GM18511 (cell line): ENCODE results near the gene ADAMTS9.

Experiments
- ATAC-seq: cut with Tn5 transposase; IDR thresholded peaks from one replicate; pipeline ENCODE4 v1.9.1; 2021; ENCODE audit warnings: mild to moderate bottlenecking, moderate library complexity; ENCODE audit not compliant: unreplicated experiment

The ADAMTS9 gene

DNA sequence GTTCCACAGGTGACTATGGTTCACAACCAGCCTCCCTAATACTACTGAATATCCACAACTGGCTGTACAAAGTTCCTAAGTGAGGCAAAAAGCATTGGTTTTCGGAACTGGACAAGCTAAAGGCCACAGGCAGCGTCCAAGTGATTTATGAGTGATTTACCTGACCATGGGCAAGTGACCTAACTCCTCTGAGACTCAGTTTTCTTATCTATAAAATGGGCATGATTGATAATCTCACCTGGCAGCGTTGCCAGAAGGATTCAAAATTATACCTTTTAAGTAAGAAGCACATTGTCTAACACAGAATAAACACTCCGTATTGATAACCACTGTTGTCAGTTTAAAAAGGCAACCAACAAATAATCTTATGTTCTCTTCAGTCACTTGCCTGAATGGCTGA, 29.8 kb downstream of the ADAMTS9 start:
- no peak for ATAC-seq

DNA sequence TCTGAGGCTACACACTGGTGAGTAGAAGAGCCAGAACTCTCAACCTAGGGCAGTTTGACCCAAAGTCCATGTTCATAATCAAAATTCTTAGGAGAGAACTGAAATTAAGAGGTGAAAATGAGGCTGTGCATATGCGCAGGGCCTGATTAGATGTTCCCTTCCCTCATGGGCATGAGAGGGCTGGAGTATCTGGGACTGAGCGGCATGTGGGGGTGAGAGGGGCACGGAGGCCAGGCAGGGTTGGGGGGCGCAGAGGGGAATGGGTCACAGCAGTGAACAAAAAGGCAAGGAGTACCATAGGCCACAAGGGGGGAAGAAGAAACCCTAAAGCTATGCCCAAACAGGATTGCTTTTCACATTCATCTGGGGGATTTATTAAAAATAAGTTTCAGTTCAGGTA, 31.3 kb downstream of the ADAMTS9 start:
- ATAC-seq, result no peak

DNA sequence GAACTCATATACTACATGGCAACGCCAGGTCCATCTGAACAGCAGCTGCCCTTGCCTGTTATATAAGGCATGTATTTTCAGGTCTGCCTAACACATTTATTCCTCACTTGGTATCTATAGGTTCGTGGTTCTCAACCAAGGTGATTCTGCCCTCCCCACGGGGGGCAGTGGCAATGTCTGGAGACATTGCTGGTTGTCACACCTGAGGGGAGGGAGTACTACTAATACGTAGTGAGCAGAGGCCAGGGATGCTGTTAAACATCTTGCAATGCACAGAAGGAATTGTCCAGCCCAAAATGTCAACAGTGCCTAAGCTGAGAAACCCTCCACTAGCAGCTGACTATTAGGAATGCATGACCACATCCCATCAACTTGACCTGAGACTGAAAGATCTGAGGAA, 32.6 kb downstream of the ADAMTS9 start:
- ATAC-seq, result no peak

DNA sequence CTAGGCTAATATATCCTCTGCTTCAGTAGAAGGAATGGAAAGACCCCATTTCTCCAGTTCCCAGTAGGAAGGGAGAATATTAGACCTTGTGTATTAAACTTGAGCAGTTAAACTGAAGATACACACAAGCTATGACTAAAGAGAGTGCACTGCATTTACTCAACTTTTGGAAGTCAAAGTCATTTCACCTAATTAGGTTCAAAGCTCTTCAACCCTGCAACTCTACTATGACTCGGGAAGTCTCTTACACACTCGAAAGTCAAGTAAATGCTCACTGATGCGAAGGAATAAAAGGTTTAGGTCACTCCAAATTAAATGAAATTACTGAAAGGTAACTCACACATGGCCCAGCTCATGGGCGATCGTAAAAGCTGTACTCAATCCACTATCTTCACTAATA, 33.8 kb downstream of the ADAMTS9 start:
- ATAC-seq, result no peak

DNA sequence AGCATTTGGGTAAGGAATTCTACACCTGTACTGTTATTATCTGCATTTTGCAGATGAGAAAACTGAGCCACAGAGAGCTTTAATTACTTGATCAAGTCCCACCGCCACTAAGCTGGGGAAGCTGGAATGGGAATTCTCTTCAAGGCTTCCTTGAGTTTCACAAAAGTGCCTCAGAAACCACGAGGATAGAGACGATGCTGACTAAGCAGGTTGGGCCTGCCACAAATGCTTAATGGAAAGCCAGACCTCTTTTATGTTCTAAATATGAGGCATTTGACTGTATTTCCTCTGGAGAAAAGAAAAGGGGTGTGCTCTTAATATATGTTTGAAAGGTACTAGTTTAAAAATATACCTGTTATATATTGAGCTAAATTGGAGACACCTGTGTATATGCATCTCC, 34.7 kb downstream of the ADAMTS9 start:
- ATAC-seq, result no peak

DNA sequence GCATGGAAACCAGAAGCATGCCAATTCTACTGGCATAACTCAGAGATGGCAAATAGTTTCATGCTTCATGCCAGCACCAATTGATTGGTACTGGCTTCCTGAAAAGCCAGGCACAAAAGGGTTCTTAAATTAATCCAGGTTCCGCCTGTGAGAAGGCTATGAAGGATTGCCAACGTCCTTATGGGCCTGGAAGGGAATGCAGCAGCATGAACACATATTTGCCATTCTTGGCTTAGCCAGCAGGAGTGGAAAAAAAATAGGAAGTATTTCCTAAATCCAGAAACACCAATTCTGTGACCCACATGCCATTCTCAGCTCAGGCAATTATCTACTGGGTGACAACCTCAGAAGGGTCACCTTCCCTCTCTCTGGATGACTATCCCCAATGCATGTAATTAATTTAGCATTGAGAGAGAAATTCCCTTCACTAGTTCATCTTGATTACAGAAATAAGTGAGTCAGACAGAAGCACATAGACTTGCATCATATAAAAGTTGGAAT, 36.0 kb downstream of the ADAMTS9 start:
- ATAC-seq, result no peak

DNA sequence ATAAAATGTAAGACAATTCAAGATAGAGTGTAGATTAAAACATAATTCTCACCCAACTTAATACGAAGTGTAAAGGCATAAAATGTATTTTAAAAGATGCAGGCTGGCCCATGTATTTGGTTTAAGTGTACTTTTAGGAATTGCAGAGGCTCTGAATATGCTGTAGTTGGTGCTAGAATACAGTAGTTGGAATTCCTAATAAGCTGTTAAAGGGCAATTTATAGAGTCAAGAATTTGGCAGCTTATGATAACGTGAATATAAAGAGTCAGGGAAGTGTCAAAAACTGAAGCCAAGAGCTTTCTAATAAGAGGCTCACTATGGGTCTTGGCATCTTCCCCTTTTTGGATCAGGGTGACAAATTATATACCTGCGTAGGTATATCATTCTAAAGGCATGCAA, 36.5 kb downstream of the ADAMTS9 start:
- no peak for ATAC-seq

DNA sequence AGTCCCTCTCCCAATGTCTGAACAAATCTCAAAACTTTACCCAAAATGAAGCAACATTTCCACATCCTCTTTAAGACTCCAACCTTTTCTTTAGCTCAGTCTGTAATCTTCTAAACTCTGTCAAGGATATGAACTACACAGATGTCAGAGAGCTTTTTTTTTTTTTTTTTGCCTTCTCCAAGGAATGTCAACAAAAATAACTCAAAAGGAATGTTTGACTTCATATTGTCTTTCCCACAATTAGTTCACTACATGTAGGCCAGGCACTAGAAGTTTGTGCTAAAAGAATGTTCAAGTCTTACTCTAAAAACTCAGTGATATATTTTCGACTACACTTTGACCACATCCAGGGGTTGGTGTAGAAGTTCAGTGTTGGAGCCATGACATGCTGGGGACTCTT, 37.1 kb downstream of the ADAMTS9 start:
- ATAC-seq, result no peak

DNA sequence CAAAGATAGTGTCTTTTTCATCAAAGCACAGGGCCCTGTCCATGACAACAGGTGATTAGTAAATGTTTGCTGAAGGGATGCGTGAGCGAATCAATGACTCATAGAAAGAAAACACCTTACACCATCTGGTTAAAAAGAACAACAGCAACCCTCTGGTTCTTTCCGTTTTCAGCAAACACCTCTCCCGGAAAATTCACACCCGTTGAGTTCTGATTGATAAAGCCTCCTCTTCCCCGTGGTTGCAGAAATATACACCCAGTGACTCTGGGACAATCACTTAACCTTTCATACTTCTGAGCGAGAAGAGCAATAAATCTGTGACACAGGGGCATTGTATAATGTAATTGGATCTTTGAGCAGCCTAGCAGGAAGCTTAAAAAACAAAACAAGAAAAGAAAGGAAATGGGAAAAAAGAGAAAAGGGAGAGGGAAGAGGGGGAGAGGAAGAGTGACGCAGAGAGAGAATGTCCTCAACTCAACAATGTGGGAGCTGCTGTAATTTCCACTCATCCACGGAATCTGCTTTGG, 37.6 kb downstream of the ADAMTS9 start:
- ATAC-seq, result no peak

DNA sequence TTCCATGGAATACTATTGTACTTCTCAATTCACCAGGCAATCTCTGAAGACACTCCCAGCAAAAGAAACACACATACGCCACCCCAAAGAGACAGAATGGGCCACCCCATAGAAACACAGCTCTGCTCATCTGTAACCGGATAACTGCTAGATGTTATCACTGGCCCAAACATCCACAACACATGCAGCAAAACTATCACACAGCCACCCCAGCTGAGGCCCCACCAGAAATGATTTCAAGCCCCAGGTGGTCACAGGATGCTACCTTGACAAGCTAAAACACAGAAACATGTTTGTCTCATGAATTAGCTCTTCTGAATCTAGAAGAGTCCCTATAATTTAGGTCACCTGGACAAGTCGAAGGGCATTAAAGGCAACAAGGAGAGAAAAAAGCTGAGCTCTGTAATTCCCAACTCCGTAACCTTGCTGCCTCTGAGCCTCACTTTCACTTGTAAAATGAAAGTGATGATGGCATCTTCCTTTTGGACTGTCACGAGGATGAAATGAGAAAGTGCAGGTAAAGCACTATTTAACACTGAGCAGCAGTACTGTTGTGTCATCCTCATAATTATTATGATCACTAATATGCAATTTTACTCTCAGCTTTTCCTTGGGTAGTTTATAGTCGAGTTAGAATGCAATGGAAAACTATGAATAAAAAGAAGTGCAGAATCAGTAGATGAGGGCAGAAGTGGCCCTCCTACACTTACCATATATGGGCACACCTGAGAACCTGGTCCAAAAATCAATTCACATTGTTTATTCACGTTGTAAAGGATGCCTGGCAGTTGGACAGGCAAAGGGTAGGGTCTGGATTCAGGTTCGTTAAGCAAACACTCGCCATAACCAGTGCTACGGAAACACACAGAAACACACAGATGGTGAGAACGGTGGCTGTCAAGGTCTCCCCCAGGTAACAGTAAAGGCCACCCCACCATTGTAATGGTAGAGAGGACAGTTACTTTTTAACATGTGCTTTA, 38.6 kb downstream of the ADAMTS9 start:
- no peak for ATAC-seq

DNA sequence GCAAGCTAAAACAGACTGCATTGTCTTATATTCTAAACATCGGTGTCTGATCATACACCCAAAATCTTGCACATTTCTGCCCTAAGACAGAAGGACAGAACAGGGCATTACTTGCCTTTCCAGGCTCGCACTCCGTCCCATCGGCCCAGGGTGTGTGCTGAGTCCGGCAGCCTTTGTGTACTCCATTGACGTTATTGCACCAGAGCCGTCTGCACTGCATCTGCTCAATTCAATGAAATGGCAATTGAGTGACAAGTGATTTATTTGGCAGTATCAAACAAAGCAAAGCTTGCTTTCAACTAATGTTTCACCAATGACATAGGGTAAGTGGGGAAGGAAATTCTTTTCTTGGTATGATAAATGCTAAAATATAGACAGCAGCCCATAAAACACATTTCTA, 40.0 kb downstream of the ADAMTS9 start:
- no peak for ATAC-seq

DNA sequence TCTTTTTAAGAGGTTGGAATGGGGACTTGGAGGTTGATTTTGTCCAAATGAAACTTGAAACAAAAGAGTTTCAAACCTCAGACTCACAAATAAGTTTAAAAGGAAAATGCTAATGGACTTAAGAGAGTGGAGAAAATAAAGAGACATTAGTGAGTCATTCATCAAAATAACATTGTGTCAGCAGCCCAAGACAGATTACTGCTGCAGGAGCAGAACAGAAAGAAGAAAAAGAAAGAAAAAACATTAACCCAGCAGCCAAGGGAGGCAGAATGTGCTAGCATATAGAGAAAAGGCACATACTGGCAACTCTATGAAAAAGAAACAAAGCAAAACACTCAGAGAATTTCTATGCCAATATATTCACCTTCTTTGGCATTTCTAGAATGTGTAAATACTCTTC, 42.6 kb downstream of the ADAMTS9 start:
- no peak for ATAC-seq

DNA sequence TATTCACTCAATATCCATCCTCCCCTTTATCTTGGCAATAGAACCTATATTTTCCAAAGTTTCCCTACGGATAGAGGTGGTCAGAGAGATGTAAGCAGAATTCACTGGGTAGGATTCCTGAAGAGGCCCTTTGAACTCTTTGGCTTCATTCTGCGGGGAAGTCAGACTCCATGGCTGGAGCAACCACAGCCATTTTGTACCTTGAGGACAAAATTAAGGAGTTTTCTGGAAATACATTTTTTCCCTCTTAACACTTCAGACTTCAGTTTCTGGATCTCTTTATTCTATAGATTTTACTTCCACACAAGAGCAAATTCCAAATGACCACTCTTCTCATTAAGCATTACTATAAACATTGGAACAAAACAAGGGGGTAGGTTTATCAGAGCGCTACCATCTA, 43.3 kb downstream of the ADAMTS9 start:
- ATAC-seq, result no peak

DNA sequence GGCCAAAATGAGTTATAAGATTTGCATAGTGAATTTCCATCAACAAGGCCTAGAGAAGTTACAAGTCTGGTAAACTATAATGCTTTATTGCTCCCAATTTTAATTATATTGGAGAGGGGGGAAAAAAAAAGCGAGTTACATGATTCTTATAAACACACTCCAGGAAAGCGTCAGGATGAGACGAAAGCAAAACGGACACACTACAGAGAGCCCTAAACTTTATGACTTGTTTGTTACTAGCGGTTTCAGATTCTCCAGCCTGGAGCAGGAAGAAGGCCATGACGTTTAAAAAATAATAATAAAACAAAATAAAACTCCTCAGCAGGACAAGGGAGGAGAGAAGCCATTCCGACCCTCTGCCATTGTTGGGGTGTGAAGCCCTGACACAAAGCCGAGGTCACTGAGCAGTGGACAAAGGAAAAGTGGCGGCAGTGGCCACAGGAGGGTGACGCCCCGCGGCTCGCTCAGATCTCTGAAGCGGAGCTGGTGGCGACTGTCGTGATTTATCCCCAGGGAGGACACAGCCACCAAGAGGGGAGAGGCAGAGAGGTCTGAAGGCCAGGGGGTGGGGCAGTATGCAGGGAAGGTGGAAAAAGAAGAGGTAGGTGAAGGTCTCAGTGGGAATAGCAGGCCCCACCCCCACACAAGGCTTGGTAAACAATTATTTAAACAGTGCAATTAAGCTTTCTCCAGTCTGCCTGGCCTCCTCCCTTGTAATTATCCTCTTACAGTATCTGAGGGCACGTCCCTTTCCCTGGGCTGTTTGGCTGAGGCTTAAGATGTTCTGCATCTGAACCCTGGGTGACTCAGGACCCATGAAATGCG, 45.3 kb downstream of the ADAMTS9 start:
- no peak for ATAC-seq

DNA sequence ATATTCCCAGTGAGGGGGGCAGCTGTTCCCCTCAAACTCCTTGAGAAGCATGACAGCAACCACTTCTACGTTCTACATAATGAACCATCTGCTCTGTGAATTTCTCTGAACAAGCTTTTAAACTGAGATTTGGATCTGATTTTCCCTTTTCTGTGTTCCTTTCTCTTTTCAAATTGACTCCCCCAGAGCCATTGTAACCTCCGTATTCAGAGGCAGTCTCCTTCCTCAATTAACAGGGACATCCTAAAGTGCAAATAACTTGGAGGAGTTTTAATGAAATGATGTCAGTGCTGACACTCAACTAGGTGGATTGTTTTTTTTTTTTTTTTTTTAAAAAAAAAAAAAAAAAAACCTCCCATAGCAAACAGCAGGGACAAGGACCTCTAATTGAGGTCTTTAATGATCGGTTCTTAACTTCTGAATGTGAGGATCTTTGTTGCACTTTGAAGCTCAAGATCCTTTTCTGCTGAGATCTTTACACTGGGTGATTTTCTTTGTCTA, 48.8 kb downstream of the ADAMTS9 start:
- ATAC-seq, result no peak

DNA sequence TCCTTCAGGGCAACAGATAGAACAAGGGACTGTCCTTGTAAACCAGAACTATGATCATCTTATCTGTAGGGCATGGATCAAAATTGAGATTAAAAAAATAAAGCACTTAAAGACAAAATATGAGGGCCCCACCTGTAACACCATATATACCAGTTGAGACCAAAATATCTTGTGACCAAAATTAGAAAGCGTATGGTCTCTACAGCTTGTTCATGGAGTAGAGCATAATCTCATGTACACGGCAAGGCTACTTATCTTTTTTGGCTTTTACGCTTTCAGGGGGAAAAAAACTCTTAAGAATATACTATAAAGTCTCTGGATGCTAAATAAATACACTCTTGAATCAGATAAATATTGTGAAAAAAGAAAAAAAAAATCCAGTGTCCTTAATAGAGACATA, 49.3 kb downstream of the ADAMTS9 start:
- no peak for ATAC-seq

DNA sequence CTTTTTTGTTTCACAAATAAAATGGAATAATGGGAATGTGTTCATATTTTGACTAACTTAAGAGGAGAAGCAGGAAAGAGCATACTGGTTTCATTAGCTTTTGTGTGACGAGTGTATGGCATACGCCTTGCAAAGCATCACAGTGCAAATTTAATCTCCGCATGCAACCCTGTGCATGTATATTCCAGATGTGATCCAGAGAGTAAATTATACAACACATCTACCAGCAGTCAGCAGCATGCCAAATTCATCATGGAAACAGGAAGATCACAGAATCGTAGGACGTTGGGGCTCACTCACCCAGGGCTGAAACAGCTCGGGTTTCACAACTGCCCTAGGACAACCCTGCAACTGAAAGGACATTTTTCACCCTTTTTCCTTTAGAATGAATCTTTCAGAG, 53.4 kb downstream of the ADAMTS9 start:
- ATAC-seq, result no peak

DNA sequence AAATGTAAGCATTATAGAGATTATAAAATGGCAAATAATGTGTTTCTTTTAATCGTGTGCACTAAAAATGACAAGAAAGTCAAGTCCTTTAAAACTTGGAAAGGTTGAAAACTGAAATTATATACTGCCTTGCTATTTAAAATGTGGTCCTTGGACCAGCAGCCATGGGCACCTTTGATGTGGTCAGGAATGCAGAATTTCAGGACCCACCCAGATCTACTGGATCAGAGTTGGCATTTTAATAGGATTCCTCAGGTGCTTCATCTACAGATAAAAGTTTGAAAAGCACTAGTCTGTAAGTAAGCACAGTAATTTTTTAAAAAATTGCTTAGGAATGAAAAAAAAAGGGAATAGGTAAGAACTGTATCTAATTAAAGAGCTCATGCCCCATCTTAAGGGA, 55.8 kb downstream of the ADAMTS9 start:
- no peak for ATAC-seq

DNA sequence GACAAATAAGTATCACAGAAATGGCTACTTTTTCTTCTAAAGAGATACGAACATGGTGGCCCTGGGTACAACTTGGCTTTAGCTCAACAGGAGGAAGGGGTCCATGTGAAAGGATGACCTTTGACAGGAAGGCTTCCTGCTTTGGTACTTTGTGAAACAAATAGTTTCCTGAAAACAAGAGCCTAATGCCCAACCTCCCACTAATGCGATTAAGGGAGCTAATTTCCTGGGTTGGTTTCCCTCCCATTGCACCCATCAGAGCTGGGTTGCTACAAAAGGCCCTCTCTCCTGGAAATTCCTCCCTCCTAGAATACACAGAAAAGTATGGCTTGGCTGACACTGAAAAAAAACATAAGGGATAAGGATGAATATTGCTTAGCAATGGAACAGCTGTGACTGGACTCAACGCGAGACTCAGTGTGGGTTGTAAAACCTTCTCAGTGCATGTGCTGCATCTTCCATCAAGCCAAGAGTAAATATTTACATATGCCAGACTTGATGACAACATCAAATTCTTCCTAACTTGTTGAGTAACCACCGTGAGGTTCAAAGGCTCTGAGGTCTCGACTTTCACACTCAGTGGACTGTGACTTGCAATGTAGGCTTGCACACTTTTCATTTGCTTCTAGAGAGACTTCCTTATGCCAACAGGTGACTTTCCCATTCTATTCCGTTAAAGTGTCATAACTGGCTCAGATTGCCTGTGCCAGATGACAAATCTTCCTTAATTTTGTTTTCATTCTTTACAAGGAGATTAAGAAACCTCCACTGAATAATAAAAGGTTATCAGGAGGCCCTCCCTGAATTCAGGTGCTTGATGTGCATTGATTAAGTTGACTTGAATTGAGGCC, 60.1 kb downstream of the ADAMTS9 start:
- ATAC-seq, result no peak

DNA sequence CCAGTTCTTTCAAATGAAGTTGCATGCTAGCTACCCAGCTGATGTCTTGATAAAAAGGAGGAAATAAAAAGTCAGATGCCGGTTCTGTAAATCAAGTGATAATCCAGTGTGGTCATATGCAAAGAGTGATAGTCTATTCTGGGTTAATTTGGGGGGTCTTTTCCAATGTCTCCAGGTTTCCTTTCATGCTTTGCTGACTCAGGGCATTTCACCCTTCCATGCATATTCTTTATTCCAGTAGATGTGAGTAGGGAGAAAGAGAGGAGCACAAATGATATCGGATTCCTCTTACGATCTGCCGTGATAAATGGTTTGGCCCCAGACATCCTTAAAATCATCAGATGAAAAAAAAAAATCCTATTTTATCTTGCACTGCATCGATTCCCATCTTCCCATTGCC, 60.8 kb downstream of the ADAMTS9 start:
- ATAC-seq, result no peak
